ENCODE data around the gene MEIS2. TPM values are rescaled to one million over a fixed set of nuclear protein-coding genes. Genes with fewer than 3 reads are reported as not detected.

MEIS2 gene
- total RNA-seq, 1 donor from 2014 or later, result not detected

DNA sequence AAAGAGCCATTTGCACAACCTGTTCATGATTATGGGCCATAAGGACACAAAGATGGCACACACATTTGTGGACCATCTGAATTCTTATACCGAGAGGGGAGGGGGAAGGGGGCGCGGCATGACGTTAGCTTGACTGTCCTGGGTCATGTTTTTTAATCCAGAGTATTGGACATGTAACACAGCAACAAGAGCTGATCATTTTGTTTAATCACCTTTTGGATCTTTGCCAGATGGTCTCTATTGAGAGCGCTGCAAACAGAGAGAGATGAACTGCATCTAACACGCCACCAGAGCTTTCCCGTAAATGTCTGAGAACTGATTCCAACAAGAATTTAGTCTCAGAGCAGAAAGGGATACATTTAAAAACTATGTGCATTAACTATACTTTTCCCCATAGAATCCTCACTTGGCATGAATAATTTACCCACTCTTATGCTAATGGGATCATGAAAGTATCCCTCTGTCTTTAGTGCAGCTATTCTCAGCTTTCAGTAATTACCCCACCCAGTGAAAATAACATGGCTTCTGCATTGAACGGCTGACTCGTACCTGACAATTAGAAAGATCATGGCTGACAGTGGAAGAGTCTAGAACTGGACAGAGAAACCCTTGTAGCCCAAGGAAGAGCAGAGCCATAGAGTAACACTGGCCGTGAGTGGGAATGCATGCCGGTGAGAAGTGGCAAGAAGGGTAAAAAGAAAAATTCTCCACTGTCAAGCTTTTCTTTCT, 22.6 kb downstream of the MEIS2 start:
- intact Hi-C loops (cut with micrococcal nuclease), result no loop called here

DNA sequence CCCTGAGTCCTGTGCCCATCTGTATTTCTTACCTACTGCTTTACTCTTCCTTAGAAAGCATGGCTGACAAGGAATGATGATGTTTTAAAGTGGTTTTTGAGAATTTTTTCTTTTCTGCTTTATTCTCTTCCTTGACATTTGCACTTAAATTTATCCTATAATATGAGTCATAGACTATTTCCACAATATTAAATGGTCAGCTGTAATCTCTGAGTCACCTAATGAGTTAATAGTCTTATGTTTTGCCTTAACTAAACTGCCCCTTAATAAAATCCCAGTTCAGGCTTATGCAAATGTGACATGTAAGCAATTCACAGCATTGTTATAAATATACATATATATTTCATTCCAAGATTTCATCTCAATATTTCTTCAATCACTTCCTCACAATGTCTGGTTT, 23.8 kb downstream of the MEIS2 start:
- intact Hi-C loops (cut with micrococcal nuclease), result no loop called here

DNA sequence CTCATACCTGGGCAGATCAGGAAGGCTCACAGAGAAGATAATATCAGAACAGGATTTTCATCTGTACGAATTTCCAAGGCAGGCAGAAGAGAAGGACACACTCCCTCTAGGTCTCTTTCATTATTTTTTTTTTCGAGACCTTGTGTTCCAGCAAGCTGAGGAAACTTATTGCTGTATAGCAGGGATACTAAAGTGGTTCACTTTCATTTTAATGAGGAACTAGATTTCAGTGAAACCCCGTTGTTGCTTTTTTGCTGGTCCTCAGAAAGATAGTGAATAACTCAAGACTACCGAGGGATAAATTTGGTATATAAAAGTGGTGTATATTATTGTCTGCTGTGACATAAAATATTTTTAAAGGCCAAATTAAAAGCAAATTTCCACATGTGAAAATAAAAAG, 24.6 kb downstream of the MEIS2 start:
- intact Hi-C loops (cut with micrococcal nuclease), result no loop called here

DNA sequence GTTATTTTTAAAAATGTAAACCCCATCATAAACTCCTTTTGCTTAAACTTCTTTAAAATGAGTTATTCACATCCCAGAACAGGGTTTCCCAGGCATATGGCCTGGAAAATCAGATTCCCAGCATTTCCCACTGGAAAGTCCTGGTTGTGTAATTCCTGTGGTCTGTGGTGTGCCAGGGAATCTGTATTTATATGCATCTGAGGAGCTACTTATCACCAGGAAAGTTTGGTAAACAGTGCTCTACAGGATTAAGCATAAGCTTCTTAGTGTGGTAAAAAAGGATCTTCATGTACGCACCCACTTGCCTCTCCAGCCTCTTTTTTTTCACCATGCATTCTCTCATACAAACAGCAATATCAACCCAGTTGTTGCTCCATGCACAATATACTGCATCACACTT, 28.2 kb downstream of the MEIS2 start:
- intact Hi-C loops (cut with micrococcal nuclease), result no loop called here

DNA sequence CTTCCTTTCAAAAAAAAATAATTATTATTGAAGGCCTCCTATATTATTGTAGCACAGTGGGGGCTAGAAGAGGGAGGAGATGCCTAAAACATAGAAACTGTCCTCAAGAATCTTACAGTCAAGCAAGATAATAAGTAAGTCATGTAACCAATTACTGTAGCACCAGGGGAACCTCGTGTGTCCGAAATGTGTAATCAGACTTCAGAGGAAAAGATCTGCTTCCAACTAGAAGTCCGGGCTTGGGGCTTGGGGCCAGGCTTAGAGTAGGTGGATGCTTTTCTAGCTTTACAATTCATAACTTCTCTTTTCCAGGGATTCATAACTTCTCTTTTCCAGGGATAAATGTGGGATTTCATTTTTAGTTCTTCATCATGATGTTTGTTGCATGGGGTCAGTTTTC, 29.2 kb downstream of the MEIS2 start:
- intact Hi-C loops (cut with micrococcal nuclease), result no loop called here

DNA sequence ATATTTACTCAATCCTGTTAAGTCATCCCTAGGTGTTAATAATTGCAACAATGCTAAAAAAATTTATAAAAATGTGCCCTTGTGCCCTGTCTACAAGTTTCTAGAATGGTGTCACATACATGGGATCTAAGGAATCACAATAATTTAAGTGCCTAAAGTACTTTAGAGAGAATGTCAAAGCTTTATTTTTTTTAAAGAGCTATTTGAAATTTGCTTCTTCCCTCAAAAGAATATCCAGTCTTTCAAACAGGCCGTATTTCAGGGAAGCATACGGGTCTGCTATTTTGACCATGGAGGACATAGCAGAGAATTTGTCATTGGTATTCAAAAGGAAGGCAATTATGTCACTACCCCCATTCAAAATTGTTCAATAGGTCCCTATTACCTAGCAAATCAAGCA, 29.7 kb downstream of the MEIS2 start:
- intact Hi-C loops (cut with micrococcal nuclease), result no loop called here

DNA sequence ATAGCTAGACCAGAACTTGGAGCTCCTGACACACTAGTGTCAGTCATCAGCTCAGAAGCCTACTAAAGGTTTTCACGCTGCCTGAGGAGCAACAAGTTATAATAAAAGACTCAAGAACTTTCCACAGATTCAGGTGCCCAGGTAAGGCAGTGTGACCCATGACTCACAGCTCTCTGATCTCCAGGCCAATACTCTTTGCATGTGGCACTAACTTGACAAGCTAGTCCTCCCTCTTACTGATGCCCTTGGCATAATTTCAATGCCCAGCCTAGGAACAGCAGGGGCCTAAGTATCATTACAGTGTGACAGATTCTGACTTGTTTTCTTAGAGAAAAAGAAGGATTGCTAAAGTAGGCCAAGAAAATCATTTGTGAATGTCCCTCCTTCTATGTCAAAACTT, 38.4 kb downstream of the MEIS2 start:
- intact Hi-C loops (cut with micrococcal nuclease), result no loop called here

DNA sequence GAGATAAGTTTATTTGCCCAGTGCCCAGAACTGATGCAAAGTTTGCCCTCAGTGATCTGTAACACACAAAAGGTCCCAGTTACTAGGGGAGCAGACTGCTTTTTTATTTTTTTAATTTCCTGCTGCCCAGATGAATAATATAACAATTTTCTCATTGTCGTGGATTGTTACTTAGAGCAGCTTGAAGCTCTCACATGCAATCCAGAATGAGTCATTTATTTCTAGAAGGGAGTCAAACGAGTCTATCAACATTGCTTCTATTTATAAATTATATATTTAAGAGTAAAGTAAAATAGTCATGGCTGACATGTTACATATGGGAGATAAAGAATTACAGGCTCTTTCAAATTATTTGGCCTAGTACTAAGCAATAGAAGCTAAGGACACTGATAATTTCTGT, 41.3 kb downstream of the MEIS2 start:
- intact Hi-C loops (cut with micrococcal nuclease), result no loop called here

DNA sequence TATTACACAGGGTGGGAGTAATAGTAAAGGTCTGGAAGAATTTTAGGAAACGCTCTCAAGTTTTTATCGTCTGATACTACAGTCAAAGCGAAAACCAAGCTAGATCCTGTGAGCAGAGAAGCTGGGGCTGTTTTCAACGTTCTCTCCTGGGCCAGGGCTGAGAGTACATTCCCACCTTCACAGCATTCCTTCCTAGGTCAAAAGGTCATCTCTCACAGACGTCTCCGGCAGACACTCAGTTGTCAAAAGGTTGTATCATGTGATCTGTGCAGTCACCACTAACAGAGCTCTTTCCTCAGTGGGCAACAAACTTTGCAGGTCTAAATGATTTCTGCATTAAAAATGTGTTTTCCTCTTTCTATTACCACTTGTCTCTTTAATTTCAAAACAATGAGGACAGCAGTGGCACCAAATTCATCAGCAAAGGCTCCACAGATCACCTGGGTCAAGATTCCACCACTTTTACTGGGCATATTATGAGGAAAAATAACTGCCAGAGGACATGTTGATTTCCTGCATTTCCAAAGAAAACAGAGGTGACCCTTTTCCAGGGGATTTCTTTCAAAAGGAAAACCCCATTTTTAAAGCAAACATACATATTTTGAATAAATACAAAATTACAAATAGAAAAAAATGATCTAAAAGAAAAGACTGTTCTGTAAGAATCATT, 41.9 kb downstream of the MEIS2 start:
- intact Hi-C loops (cut with micrococcal nuclease), result no loop called here

DNA sequence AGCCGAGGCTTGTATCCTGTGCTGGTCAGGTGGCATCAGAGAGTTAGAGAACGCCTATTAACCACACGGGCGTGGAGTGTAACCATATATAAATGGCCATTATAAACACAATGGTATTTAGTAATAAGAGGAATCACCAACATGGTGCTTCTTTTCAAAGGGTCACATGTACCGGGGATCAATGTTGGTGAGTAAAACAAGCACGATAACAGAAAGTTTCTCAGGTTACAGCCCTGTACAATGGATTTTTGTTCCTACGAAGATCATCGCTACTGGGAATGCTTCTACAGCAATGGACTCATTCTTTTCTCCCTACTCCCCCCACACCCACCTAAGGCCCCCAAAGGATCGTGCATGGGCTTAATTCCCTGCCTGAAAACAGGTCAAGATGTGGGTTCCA, 42.5 kb downstream of the MEIS2 start:
- intact Hi-C loops (cut with micrococcal nuclease), result no loop called here

DNA sequence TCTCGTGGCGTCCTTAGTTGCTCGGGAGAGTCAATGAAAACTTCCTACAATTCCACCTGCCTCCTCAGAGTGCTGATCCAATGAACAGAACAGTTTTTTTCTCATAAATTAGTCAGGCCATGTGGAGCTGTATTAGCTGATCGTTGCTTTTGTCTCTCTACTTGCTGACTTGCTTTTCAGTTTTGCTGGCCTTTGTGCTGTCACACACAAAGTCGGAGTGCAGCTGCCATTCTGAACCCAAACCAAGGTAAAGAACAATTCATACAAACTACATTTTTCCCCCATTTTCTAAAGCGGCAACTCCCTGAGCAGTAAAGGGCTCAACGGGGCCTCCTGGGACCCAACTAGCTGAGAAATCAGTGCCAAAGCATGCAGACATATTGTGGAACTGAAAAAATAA, 43.1 kb downstream of the MEIS2 start:
- intact Hi-C loops (cut with micrococcal nuclease), result no loop called here

DNA sequence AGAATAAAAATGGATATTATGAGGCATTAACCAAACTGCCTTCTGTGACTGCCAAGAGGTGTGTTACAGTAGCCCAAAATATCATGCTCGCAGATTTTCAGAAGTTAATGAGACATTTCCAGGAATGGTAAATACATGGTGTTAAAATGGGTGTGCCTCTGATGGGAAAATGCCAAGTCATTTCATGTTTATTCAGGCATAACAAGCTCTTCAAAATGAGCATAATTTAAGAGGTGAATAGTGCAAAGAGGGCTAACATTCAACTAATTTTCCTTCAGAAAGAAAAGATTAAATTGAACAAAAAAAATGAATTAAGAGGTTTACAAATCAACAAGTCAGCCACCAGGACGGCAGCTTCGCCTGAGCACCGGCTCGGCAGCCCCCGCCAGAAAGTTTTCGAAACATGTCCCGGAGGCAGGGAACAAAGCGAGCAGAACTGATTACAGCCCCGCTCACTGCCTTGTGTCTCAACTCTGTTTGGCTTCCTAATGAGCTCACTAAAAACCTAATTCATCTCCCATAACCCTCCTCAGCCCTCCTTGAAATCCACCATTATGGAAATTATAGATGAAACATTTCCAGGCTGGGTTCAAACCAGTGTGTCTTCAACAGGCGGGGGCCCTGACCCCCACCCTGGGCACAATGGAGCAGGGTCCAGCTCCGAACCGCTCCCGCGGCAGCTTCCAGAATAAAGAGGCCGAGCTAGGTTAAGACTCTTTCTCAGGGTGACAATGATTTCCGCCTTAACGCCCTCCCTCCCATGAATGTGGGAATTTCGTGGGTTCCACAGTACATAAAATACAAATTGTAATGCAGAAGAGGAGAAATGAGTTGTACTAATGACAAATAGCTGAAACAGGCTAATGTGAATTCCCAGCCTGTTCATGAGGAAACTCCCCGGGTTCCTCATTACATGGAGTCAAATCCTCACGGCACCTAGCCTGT, 43.9 kb downstream of the MEIS2 start:
- intact Hi-C loops (cut with micrococcal nuclease), result no loop called here

DNA sequence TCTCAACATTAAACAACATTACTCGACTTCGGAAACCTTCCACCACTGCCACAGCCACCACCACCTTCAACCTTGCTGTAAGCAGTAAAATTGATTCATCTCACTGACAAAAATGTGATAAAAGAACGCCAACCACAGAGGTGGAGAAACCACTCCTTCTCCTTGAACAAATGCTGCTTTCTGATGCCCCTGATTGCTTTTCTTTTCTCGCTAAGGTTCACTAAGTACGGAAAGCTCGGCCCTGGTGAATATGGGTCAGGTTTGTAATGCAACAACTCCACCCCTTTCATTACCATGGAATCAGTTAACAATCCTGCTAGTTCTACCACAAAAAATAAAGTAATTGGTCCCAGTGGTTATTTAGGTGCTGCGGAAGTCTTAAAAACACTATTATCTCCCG, 44.9 kb downstream of the MEIS2 start:
- intact Hi-C loops (cut with micrococcal nuclease), result no loop called here

DNA sequence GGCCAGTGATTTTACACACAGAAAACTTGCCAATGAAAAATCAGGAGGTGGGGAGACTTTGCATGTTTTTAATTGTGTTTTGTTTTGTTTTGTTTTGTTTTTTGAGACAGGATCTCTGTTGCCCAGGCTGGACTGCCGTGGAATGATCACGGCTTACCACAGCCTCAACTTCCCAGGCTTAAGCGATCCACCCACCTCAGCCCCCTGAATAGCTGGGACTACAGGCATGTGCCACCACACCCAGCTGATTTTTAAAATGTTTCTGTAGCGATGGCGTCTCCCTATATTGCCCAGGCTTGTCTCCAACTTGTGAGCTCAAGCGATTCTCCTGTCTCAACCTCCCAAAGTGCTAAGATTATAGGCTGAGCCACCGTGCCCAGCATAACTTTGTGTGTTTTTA, 46.0 kb downstream of the MEIS2 start:
- intact Hi-C loops (cut with micrococcal nuclease), result no loop called here

DNA sequence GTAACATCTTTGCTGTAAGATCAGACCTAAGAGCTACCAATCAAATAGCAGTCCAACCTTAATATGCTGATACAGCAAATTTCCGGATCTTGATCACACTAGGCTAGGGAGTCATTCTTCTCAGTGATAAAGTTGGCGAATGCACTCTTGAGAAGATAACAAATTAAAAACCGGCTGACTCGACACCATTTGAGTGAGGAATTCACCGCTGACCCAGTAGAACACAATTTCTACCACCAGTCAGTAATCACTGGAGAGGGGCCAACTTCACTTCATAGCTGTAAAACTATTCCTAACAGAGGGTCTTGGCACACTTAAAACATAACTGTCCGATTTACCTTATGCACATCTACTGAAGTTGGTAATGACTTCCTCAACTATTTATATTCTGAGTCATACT, 47.2 kb downstream of the MEIS2 start:
- intact Hi-C loops (cut with micrococcal nuclease), result no loop called here

DNA sequence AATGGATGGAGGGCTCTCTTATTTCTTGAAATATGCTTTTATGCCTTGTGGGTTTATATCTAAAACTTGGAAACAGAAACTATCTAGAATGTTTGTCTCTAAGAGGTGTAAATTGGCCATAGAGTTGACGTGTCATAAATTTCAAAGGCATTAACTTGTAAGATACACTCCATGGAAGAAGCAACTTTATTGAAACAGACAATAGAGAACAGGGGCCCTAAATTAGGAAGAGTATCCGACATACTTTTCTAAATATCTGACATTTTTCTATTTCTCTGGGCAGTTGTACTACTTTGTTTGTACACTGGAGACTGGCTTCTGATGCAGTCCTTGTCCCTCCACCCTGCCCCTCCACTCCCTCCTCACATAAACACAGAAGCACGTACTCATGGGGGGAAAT, 50.0 kb downstream of the MEIS2 start:
- intact Hi-C loops (cut with micrococcal nuclease), result no loop called here

DNA sequence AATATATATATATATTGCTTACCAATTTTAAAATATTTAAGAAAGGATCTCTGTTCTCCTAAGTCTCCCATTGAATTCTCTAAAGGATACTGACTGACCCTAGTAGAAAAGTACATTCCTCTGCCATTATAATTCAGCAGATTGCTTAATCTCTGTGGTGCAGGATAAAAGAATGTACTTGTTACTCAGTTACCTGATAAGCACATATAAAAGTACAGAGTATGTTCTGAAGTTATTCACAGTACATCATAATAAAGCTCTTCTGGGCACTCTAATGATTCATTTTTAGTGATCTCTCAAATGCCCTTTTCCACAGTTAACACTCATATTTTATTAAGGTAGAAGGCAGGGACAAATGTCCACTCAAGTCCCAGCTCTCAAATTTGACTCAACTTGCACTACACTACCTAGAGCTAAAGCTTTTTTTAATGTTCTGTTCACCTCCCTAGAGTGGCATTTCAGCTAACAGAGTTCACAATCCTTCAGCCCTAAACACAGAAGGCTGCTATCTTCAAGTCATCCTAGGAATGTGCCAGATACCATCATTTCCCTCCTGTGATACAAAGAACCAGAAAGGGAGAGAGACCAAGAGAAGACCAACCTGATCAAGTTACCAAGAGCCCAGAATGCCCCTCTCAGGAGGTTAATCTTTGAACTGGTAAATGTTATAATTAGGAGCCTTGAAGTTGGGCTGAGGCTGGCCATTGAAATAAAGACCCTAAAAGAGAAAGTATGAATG, 53.3 kb downstream of the MEIS2 start:
- intact Hi-C loops (cut with micrococcal nuclease), result no loop called here

DNA sequence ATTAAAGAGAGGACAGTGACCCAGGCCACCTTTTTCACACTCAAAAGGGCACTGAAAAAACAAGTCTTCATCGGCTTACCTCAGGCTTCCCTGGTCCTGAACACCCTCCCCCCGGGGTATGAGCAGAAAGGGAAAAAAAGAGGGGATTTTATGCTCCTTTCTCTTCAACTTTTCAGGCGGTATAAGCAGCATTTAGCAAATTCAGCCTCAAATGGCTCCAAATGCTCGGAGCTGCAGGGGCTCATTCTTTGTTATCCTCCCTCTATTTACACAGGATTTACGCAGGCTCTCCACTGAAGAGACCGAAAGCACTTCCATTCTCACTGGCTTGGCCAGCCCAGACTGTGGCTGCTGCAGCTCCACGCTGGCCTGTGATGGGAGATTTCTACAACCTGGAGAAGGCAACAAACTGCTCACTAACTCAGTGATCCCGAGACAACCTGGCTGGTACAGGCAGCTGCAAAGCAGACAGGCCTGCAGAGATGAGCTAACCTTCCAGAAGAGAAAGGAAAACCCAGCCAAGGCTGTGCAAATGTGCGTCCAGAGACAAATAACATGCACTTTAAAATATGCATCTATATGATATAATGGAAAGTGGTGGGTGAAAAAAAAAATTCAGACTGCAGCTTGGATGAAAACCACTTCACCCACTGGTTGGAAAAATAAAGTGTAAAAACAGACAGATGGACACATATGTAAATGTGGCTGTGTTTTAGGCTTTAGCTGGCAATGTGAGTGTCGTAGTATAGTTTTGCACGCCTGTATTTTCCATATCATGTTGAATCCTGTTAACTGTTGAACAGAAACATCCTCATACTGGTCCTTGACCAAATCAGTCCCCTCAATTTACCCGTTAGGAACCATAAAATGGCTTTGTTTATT, 54.2 kb downstream of the MEIS2 start:
- intact Hi-C loops (cut with micrococcal nuclease), result no loop called here

DNA sequence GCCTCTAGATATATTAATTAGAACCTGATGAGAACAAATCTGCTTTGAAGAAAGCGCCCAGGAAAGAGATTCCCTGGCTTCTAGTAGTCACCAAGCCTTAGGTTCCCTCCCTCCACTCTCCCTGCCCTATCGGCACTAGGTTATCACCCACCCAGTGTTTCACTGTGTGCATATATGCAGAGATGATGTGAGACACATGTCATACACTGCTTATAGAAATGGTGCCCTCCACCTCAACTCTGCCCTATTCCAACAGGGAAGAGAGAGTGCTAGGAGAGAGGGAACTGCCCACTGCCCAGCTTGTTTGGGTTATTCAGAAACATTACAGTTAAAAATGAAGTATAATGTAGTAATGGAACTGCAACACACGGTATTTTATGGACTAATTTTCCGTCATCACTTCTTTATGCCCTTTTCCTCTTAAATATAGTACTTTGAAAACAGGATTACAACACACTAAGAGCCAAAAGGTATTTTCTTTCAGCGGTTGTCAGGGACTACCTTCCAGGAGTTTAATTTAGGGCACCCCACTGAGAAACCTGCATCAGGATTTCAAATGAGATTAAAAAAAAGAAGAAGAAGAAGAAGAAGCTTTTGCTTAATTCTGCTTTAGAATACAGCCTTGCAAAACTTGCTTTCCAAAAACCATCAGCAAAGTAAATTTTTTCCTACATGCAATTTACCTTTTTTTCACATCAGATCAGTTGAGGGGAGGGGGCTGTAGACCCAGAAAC, 55.3 kb downstream of the MEIS2 start:
- intact Hi-C loops (cut with micrococcal nuclease), result no loop called here

DNA sequence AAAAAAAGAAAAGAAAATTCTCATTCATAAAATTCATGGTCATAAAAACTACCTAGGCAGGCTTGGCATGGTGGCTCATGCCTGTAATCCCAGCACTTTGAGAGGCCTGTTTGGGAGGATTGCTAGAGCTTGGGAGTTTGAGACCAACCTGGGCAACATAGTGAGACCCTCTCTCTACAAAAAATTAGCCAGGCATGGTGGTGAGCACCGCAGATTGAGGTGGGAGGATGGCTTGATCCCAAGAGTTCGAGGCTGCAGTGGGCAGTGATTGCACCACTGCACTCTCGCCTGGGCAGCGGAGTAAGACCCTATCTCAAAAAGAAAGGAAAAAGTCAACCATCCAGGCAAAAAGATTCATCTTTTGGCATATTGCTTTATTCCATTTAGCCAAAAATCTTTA, 58.5 kb downstream of the MEIS2 start:
- intact Hi-C loops (cut with micrococcal nuclease), result no loop called here

Measured in T-helper 2 cell treated with Interferon-gamma antibody and Interleukin-4, amounts not matched to agents 100 ng/mL and 5 ng/mL, for 36 hours (primary cell).